HG03354 (cell line): ENCODE data around the gene KCNT1.

Experiments used
- ATAC-seq: cut with Tn5 transposase; IDR thresholded peaks from one replicate; pipeline ENCODE4 v1.9.1; 2021; ENCODE audit warnings: mild to moderate bottlenecking; ENCODE audit not compliant: unreplicated experiment, poor library complexity, severe bottlenecking

The KCNT1 gene

GRCh38 chr9:135791431-135792267 is 89.7 kb downstream of the KCNT1 start:
- ATAC-seq, result no peak

- no peak for ATAC-seq
Measured at GRCh38 chr9:135792268-135793128, 90.5 kb downstream of the KCNT1 start.

GRCh38 chr9:135793221-135794056 is 91.5 kb downstream of the KCNT1 start:
- ATAC-seq, result no peak

GRCh38 chr9:135794057-135794335 is 92.0 kb downstream of the KCNT1 start:
- no peak for ATAC-seq

- ATAC-seq, result no peak
Measured at GRCh38 chr9:135794361-135794885, 92.4 kb downstream of the KCNT1 start.

GRCh38 chr9:135795391-135795790 is 93.4 kb downstream of the KCNT1 start:
- no peak for ATAC-seq

- no peak for ATAC-seq
Measured at GRCh38 chr9:135796784-135797485, 95.0 kb downstream of the KCNT1 start.

GRCh38 chr9:135797507-135798262 is 95.7 kb downstream of the KCNT1 start:
- no peak for ATAC-seq

GRCh38 chr9:135798263-135798585 is 96.2 kb downstream of the KCNT1 start:
- ATAC-seq, result no peak

GRCh38 chr9:135799261-135799660 is 97.3 kb downstream of the KCNT1 start:
- no peak for ATAC-seq

GRCh38 chr9:135801070-135801469 is 99.1 kb downstream of the KCNT1 start:
- no peak for ATAC-seq

GRCh38 chr9:135802876-135803419 is 101.0 kb downstream of the KCNT1 start:
- ATAC-seq, result no peak

- no peak for ATAC-seq
Measured at GRCh38 chr9:135803441-135803840, 101.5 kb downstream of the KCNT1 start.

GRCh38 chr9:135804581-135805421 is 102.8 kb downstream of the KCNT1 start:
- ATAC-seq, result no peak

- no peak for ATAC-seq
Measured at GRCh38 chr9:135805422-135806022, 103.5 kb downstream of the KCNT1 start.

GRCh38 chr9:135809166-135809565 is 107.2 kb downstream of the KCNT1 start:
- ATAC-seq, result no peak

- ATAC-seq, result no peak
Measured at GRCh38 chr9:135810806-135811575, 109.0 kb downstream of the KCNT1 start.
